HG03558 (cell line): Measurements from ENCODE around the gene NAT9.

ENCODE experiments used
- ATAC-seq: cut with Tn5 transposase; IDR thresholded peaks from one replicate; pipeline ENCODE4 v1.9.1; 2021; ENCODE audit warnings: moderate number of reproducible peaks; ENCODE audit not compliant: unreplicated experiment; ENCODE audit errors: extremely low read depth

Gene NAT9

DNA sequence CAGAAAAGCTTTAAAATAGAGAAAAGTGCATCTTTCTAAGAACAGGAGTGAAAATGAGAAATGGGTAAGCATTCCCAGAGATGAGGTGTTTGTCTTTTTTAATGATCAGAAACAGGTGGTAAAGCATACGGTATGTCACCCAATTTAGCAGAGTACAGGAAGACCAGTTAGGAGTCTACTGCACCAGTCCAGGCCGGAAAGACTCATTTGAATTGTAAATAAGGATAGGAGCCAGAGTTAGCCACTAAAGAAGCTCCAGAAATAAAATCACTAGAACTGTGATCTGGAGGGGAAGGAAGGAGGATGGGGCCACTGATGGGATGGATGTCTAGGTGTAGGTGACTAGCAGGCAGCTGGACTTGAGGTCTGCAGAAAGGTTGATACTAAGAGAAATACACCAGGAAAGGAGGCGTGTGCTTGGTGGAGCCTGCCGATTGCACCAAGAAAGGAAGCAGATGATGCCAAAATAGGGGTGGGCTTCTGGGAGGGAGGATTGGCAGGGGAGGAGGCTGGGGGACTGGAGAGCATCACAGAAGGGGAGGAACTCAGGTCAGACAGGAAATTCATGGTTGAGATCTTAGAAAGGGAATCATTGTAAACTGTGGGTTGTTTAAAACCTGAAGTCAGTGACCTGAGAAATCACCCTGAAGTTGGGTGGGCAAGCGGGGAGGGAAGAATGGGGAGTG, 8.1 kb upstream of the NAT9 start:
- ATAC-seq = no peak

DNA sequence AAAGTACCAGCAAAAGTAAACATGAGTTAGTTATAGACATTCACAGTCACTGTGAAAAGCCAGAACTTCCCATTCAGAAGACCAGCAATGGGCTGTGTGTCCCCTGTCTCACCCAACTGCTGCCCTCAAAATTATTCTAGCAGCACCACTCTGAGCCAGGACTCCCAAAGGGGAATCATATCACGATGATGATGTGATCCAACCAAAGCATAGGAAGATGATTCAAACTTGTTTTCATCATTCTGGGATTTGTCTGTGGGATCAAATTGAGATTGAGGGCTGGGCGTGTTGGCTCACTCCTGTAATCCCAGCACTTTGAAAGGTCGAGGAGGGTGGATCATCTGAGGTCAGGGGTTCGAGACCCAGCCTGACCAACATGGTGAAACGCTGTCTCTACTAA, 6.4 kb upstream of the NAT9 start:
- ATAC-seq = no peak

DNA sequence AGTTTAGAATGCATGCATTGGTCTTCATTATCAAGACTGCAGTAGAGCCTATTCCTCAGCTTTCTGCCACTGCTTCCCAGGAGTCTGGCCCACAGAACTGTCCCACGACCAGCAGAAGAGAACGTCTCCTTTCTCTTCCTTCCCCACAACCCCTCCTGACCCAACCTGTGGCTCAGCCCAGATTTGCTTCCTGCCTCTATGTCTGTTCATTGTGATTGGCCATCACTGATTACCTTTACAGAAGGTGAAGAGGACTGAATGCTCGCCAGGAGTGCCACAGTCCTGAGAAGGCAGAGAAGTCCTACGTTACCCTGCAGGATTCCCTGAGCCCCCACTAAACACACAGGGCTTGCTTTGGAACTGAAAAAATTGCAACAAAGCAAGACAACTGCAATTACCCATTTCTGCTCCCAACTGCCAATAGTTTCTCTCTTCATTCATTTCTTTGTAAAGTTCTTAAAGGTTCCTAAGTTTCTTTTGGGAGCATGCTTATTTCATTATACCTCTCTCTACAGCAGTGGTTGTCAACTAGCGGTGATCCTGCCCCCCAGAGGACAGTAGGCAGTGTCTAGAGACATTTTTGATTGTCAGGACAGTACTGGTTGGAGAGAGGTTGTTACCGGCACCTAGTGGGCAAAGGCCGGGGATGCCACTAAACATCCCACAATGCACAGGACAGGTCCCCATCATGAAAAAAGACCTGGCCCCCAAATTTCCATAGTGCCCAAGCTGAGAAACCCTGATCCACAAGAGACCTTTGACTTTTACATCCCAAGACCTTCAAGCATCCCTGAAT, 4.5 kb upstream of the NAT9 start:
- ATAC-seq = no peak

DNA sequence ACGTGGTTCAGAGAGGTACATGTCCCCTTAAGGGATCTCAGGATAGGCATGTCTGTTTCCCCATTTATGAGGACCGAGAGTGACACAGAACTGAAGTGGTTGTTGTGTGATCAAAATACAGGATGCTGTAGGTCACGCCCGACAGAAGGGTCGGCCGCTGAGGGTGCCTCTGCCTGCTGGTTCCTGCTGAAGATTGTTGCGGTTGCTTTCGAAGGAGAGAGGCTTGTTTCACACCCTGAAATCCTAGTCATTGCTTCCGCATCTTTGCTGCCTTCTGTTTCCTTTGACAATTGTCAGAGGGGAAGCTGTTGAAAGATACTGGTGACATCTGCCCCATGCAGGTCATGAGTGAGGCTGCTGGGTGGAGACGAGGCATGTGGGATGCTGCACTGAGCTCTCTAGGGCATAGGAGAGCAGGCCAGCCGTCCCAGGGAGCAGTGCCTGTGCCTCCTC, 3.8 kb upstream of the NAT9 start:
- no peak for ATAC-seq

DNA sequence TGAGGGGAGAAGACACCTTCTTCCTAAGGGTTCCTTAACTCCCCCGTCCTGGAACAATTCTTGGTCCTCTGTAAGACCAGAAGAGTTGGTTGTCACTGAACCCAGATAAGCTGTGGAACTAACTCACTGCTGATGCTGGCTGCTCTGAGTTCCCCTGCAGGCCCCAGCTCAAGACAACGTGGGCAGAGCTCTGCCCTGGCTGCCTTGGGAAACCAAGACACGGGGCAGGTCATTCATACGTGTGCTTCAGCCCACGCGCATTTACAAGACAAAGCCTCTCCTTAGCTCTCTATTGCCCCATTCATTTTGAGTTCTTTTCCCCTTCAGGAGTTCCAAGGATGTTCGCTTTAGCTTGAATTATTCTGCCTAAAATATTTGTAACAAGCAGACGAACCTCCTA, 3.4 kb upstream of the NAT9 start:
- no peak for ATAC-seq

DNA sequence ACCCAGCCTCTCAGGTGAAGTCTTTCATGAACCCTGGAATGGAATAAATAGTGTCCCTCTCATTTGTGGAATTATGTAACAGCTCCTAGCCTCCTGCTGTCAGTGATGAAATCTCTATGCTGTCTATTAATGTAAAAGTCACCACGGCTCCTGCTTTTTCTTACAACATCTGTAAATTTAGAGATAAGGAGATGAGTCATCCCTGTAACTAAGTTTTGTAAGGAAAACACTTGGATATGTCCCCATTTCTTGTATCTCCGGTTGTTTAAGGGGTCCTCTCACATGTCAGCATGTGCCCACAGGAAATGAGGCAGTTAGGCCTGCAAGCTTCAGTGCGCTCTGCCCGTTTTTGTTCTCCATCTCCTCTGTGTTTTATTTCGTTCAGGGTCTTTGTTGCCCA, 2.8 kb upstream of the NAT9 start:
- ATAC-seq = no peak

DNA sequence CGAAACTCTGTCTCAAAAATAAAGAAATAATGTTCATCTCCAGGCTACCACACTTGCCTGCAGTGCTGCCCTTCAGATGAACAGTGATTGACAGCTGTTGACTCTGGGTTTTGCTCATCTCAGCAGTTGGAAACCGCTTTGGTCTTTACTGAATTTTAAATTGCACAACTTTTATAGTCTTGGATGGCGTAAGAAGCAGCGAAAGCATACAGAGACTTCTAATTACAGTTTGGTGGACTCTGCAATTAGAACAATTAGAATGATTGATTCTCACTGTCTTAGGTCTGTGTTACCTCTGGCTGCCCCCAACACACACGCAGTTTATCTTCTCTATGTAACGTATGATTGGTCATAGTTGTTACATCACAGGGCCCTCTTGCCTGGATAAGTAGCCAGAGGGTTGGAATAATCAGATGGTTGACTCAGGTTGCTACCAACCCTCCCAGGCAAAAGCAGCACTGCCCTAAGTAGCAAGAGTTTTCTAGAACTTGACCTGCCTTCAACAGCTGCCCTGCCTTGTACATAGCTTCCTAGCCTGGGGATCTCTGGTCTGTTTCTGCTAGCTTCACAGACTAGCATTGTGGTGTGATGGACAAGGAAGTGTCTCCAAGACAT, 1.9 kb upstream of the NAT9 start:
- ATAC-seq = no peak

DNA sequence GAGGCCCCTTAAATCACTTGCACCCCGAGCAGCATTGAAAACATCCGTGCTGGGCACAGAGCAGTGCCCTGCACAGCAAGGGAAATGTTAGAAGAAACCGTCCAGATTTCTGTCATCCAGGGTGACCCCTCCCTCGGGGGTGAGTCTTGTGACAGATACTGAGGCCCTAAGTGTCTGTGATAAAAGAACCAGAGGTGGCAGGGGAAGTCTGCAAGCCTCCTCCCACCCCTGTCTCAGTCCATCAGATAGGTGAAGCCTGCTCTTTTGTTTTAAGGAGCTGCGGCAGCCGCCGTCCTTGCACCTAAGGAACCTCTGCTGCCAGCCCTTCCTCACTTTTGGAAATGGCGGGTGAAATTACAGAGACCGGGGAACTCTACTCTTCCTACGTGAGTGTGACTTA, 845 bp upstream of the NAT9 start:
- ATAC-seq = no peak

DNA sequence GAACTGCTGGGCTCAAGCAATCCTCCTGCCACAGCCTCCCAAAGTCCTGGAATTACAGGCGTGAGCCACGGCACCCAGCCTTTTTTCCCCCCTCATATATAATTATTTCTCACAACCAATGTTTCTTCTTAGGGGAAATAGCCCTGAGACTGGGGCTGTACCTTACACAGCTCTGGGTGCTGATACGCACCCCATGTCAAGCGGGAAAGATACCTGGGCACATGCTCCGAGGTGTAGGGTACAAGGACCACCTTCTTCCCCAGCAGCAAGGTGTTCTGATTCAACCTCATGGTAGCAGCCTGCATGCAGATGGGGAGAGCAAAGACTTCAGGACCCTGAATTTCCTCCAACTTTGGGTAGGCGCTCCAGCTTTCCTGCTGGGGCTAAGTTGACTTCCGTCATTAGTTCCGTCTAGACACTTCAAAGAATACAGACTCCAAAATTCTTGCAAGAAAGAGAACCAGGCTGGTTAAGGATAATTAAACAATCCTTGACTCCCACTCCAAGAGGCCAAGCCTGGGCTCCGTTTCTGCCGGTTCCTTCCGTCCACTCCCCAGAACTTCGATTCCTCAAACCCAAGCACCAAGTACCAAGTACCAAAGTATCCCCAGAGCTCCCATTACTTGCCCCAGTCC, 619 bp downstream of the NAT9 start:
- no peak for ATAC-seq

DNA sequence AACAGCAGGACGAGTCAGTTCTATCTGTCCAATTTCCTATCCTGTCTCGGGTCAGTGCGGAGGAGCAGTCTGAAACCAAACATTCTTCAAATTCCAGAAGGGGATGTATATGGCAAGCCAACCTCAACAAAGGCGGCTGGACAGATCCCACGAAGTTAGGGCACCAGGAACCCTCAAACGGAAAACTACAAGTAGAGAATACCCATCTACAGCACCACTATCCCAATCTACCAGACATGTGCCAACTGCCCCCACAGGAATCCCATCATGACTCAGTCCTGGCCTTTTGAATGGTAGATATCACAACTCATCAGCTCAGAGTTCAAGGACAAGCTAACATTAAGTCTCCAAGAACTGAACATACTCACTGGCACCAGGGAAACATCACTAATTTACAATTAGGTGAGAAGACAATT, 2.3 kb downstream of the NAT9 start:
- no peak for ATAC-seq

DNA sequence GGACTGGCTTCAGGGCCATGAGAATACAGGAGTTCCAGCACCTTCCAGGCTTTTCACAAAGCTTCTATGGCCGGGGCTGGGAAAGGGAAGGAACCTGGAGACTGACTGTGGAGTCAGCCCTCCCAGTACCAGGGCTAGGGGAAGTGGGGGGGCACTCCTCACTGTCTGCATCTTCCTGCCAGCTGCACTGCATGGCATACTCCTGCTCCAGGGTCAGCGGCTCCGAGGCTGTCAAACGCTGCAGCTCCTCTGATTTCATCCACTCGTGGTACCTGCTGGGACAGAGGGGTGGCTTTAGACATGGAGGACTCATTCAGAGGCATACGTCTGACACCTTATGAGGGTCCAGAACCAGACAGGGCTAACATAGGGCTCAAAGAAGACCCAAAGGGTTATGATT, 2.7 kb downstream of the NAT9 start:
- no peak for ATAC-seq

DNA sequence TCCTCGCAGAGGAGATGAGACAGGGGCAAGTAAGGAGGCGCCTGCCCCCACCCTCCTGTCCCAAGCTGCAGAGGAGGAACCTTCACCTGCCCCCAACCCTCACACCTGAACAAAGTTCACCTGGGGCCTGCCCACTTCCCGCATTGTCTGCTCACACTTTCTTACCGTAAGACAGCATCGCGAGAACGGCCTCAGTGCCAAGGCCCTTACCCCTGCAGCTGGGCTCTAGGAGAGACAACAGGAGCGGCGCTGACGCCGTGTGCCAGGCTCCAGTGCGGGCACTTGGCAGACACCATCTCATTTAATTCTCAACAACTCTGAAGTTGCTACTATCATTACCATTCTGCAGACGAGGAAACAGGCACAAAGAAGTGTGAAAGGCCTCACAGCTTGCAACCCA, 4.1 kb downstream of the NAT9 start:
- ATAC-seq = no peak

DNA sequence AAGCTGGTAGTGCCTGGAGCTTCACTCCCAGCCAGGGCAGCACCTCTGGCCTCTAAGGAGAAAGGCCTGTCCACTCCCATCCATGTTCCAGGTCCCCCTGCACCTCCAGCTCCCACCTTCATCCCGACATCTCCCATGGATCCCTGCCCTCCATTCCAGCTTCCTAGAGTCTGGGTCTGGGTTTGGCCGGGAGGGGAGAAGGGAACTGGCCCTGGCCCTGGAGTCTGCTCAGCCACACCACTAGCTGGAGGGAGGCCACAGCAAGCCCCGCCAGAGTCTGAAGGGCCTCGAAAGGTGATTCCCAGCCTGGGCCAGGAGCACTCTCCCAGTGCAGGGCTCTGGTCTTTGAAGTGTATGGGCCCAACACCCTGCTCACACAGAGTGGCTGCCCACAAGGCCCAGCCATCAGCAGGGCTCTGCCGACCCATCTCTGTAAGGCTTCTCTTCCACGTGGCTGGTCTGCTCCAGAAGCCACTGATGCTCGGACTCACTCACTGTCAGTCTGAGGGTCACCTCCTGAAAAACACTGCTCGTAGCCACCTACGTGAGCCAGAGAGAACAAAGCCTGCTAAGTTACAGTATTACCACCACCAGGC, 4.7 kb downstream of the NAT9 start:
- no peak for ATAC-seq

DNA sequence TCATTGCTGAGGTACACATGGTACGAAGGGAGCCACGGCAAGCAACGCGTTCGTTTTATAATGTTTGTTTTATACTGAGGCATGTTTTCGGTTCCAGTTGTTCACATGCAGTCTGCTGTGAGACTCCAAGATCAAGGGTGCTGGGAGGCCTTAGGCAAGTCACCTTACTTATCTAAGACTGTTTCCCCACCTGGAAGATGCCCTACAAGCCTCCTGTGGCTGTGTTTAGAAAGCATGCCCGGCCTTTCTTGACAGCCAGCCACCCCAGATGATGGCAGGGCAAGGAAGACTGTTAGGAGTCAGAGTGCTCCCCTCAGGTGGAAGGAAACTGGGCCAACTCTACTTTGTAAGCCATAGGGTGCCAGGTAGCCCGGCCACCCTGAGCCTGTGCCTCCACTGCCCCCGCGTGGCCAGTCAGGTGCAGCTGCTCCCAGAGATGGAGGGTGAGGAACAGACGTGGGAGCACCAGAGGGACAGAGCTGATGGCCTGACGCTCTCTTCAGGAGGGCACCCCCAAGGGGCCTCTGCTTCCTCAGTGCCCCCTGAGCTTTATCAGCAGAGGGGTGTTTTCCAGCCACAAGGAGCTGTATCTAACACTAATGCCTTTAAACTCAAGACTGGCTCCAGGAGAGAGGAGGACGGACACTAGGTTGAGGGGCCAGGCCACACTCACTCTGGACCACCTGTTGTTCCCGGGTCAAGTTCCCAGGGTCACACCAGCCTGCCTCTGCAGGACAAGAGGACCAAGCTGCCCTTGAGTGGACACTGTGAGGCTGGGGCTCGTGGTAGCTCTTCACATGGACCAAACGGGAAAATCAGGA, 5.4 kb downstream of the NAT9 start:
- ATAC-seq = no peak

DNA sequence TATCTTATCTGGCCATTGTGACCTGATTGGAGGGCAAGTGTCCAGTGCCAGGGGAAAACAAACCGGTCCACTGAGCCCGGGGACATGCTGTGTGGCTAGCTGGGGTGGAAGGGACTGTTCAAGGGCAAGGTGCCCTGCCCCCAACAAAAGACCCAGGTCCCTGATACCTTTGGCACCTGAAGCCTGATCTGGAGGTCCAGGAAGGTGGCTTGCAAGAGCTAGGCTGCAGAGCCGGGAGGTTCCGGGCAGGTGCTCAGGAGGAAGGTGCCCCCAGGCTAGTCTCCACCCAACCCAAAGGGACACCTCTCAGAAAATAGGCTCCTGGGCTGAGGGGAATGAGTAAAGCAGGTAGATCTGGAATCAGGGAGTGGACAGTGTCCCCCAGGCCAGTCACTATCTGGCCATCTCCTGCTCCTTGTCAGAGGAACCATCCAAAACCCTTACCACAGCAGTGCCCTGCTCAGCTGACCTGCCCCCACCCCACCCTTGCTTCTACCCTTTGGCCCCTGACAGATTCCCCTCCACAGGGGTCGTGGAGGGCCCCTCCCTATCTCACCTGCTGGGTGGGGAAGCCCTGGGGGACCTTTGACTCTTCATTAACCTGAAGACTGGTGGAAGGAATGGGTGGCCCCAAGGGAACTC, 6.2 kb downstream of the NAT9 start:
- ATAC-seq = no peak

DNA sequence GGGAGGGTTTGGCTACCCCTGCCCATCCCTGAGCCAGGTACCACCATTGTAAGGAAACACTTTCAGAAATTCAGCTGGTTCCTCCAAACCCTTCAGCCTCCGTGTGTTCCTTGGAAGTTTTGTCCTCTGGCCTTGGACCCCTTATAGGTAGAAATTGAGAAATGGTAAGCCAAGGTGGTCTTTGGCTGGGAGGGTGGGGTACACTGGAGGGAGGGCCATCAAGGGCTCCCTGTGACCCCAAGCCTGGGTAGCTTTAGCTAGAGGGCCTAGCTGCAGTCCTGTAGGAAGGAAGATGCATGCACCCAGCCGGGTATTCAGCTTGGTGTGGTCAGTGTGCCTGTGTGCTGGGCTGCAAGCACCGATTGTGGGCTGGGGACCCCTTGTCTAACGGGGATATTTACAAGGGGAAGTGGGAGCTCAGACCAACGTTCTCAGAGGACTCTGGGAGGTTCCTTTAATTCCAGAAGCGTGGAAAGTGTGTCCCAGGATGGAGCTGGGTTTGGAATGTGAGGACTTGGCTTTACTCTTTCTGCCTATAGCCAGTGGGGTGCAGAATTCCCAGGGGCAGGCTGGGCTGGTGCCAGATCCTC, 6.8 kb downstream of the NAT9 start:
- no peak for ATAC-seq

DNA sequence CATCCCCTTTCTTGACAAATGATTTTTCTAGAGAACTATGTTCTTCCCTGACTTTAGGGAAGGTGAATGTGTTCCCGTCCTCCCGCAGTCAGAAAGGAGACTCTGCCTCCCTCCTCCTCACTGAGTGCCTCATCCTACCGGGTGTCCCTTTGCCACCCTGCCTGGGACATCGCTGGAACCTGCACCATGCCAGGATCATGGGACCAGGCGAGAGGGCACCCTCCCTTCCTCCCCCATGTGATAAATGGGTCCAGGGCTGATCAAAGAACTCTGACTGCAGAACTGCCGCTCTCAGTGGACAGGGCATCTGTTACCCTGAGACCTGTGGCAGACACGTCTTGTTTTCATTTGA, 7.4 kb downstream of the NAT9 start:
- ATAC-seq = no peak

DNA sequence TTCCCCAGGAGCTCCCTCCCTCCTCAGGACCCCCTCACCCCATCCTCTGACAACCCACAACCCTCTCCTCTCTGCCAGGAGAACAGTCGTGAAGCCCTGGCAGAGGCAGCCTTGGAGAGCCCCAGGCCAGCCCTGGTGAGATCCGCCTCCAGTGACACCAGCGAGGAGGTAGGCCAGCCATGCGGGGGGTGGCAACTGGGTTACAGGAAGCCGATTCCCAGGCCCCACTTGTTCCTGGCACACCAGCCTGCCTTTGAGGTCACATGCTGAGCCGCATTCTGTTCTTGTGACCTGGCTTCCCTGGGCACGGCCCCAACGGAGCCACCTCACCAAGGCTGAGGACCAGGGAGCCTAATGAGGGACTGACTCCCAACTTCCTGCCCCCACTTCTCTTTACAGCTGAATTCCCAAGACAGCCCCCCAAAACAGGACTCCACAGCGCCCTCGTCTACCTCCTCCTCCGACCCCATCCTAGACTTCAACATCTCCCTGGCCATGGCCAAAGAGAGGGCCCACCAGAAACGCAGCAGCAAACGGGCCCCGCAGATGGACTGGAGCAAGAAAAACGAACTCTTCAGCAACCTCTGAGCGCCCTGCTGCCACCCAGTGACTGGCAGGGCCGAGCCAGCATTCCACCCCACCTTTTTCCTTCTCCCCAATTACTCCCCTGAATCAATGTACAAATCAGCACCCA, 7.9 kb downstream of the NAT9 start:
- no peak for ATAC-seq

DNA sequence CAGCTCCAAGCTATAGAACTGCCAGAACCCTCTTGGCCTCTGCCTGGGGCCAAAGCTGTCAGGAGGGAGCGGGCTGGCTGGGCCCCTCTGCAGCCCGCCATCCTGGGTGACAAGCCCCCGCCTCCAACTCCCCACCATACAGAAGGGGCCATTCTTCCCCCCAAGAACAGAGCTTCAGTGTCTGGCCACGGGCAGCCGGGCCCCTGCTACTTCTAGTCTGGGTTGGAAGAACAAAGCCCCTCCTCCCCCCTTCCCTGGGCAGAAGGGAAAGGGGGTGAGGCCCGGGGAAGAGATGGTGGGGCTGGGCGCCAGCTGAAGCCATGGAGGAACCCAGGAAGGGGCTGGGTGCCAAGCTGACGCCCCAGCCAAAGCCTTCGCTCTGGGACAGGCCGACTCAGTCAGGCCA, 9.0 kb downstream of the NAT9 start:
- ATAC-seq = no peak
